GM18873 (cell line): Measurements from ENCODE around the gene PLPPR3.

Experiments used
- ATAC-seq: cut with Tn5 transposase; IDR thresholded peaks from one replicate; pipeline ENCODE4 v1.9.1; 2021; ENCODE audit warnings: mild to moderate bottlenecking, moderate library complexity, moderate number of reproducible peaks; ENCODE audit not compliant: unreplicated experiment, low FRiP score

PLPPR3 gene

DNA sequence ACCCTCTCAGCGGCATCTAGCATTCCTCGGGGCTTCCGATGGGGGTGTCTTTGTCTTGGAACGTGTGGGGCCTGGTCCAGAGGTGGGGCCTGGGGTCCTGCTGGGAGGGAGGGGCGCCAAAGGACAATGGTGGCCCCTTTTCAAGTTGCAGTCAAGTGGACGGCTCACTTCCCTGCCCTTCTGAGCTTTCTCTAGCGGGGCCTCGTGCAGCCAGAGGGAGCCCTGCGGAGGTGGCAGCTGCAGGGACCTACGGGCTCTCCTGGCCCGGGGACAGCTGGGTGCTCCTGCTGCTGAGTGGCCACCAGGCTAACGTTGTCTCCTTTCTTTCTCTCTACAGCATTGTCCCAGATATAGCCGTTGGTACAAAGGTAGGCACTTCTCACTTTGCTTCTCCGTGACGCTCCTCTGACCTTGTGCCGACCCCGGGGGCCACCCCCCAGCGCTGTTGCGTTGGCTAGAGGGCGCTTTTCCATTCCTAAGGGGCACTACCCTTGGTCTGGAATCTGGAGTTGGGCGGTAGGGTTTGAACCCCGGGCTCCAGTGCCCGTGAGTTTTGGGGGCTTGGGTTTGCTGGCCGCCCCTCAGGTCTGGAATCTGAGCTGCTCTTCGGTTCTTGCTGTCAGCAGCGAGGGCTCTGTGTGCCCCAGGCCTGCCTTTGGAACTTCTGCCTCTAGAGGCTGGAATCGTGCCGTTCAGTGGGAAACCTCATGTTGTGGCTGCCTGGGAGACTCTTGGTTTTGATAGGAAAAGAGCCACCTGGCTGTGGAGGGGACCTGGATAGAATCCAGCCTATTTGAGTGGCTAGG, 22.5 kb downstream of the PLPPR3 start:
- ATAC-seq: no peak

DNA sequence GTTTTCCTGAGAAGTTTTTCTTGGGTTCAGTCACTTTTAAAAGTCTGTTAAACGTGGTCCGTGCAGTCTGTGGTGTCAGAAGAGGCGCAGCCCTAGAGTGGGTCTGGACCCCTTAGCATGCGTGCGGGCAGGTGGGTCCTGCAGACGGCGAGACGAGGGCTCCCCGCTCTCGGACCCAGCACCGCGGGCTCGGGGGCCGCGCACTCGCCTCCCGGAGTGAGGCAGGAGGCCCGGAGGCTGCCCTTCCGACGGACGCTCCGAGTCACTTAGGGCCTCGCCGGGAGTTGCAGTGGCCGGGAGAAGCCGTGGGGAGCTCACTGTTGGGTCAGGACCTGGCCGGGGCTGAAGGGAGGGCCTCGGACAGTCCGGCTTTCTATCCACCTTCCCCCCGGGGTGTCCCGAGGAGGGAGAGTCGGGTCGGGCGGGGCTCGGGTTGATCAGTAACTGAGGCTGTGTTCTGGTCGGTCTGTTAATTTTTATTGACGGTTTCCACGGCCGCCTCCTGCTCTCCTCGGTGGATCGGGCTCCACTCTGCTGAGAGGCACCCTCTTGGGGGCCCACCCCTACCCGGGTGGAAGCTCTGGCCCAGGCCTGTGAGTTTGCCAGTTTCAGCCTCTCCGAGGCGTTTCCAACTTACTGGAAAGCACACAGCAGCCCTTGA, 23.2 kb downstream of the PLPPR3 start:
- no peak for ATAC-seq

DNA sequence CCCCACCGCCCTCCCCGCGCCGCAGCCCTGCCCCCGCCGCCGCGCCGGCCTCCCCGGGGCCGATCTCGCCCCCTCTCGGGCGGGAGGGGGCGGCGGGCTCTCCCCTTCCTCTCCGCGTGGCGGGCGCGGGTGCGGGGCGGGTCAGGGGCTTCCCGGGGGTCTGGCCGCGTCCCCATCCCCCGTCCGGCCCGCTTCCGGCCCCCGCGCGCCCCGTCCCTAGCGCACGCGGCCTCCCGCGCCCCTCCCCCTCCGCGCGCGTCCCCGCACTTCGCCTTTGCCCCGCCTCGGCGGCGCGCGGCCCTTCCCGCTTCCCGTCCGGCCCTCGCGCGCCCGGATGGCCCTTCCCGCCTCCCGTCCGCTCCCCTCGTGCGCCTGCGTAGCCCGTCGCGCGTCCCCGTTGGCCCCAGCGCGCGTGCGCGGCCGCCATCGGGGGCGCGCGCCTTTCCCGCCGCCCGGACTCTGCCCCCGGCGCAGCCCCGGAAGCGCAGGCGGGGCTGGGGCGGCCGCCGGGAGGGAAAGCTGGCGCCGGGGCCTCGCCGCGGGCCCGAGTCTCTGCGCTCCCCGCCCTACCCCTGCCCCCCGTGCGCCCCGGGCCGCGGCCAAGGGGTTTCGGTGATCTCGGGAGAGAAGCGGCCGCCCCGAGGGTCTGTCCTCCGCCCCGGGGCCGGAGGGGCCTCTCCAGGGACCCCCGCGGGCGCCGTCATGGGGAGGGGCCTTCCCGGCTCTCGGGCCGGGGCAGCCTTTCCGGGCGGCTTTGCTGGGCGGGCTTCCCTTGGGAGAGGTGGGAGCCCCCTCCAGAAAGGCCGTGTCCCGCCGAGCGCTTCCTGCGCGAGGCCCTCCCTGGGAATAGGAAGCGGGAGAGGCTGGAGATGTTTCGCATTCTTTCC, 24.0 kb downstream of the PLPPR3 start:
- ATAC-seq: peak; percentile 0

DNA sequence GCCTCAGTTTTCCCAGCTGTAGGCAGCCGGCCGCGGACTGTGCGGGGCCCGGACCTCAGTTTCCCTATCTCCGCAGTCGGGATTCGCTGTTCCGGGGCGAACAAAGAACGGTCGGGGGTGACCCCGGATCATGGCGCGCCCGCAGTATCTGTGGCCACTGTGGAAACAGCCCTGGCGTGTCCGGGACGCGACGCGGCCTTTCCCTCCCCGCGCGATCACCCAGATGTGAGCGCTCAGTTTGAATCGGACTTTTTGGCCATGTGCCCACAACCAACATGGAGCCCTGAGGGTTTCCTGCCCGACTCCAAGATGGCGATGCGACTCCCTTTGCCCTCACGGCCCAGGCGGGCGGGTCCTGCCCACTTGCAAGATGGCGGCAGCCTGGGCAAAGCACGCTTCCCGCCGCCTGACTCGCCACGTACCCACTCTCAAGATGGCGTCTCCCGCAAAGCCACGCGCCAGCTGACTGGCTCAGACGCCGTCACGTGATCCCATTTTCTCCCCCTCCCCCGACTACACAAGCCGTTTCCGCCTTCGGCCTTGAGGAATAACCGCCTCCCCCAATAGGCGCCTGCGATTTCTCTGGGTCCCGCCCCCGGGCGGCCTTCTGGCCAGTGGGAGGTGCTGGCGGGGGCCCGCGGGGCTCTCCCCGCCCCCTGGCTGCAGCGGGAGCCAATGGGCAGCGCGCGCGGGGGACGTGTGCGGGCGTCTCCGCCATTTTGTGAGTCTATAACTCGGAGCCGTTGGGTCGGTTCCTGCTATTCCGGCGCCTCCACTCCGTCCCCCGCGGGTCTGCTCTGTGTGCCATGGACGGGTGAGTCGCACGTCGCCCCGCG, 24.8 kb downstream of the PLPPR3 start, which contains the start of gene PTBP1:
TSS of gene PTBP1 (plus strand) at position 761 of the 836 bp plus-strand sequence. CDS start at position 807, 46 bp downstream.
- ATAC-seq: peak; percentile 79

DNA sequence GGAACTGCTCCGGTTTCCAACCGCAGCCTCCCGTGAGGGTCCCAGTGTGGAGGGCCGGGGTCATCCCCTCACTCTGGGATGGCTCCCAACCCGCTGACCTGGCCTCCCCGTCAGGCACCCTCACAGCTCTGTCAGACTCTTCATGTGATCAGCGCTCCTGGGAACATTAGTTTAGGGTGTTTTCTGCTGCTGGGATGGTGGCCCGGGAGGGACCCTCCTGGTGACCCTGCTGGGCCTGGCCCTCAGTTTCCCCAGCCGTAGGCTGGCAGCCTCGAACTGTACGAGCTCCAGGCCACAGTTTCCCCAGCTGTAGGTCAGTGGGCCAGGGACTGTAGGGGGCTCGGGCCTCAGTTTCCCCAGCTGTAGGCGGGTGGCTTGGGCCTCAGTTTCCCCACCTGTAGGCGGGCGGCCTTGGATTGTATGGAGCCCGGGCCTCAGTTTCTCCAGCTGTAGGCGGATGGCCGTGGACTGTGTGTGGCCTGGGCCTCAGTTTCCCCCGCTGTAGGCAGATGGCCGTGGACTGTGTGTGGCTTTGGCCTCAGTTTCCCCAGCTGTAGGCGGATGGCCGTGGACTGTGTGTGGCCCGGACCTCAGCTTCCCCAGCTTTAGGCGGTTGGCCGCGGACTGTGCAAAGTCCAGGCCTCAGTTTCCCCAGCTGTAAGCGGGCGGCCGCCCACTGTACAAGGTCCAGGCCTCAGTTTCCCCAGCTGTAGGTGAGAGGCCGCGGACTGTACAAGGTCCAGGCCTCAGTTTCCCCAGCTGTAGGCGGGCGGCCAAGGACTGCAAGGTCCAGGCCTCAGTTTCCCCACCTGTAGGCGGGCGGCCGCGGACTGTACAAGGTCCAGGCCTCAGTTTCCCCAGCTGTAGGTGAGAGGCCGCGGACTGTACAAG, 25.8 kb downstream of the PLPPR3 start:
- no peak for ATAC-seq

DNA sequence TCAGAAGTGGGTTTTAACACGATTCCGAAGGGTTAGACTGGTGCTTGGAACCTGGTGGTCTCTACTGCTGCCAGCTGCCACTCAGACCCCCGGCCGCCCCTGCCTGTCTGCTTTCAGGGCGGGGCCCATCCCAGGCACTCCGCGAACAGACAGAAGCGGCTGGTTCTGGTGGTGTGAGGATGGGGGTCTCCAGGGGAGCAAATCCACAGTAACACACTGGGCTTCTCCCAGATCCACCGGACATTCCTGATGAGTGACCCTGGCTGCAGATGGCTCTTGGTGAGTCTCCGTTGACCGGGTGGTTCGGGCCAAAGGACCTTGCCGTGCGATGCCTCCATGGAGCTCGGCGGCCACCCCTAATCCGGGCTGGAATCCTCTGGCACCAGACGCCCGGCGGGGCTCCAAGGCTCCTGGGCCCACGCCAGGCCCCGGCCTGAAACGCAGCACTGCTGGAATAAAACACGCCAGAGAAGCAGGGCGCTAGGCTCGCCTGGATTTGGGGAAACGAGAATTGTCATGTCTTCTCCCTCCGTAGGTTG, 26.6 kb downstream of the PLPPR3 start:
- no peak for ATAC-seq

DNA sequence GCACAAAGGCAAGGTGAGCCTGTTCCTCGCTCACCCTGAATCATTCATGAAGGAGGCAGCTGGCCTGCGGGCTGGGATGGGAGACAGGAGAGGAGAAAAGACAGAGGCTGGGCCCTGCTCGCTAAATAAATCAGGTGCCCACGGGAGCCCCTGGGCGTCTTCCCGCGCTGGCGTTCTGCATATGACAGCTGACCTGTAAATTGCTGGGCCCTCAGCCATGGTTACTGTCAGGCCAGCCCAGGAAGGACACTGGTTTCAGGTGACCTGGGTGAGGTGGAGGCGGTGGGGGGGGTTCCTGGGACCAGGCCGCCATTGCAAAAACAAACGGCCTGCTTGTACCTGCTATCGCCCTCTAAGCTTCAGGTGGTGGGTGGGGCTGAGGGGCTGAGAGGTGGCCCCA, 27.9 kb downstream of the PLPPR3 start:
- ATAC-seq: no peak

DNA sequence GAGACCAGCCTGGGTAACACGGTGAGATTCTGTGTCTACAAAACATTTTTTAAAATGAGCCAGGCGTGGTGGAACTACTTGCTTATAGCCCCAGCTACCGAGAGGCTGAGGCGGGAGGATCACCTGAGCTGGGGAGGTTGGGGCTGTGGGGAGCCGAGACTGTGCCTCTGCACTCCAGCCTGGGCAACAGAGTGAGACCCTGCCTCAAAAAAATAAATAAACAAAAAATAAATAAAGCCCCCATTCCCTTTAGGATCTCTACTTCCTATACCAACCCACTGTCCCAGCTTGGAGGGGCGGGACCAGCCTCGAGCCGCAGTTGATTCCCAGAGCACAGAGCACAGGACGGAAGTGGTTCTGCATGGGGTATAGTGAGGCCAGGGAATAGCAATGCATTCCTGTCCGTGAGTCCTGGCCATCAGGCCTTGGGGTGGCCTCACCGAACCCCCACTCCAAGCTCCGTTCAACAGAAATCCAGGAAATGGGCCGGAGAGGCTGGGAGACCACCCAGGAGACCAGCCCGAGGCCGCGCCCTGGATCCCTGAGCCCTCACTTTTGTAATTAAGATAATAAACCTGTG, 29.4 kb downstream of the PLPPR3 start:
- ATAC-seq: no peak

DNA sequence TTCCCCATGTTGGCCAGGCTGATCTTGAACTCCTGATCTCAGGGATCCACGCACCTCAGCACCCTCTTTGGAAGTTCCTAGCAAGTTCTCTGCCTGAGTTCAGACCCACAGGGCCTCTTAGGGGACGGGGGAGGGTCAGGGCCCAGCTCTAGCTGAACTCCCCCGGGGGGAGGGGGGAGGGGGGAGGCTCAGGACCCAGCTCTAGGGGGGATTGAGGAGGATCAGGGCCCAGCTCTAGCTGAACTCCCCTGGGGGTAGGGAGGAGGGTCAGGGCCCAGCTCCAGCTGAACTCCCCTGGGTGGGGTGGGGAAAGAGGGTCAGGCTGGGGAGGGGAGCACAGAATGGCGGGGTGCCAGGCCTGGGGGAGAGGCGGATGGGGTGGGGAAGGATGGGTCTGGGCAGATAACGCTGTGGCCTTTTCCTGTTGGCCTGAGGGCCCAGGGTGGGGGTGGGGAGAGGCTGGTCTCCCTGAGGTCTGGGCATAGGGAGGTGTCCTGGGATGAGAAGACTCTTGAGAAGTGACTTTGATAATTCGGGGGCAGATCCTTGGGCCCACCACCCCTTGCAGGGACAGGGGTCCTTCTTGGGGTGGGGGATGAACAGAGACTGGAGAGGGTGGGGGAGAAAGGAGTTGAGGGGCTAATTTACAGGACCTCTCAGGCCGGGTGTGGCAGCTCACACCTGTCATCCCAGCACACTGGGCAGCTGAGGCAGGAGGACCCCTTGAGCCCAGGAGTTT, 30.0 kb downstream of the PLPPR3 start:
- ATAC-seq: no peak

DNA sequence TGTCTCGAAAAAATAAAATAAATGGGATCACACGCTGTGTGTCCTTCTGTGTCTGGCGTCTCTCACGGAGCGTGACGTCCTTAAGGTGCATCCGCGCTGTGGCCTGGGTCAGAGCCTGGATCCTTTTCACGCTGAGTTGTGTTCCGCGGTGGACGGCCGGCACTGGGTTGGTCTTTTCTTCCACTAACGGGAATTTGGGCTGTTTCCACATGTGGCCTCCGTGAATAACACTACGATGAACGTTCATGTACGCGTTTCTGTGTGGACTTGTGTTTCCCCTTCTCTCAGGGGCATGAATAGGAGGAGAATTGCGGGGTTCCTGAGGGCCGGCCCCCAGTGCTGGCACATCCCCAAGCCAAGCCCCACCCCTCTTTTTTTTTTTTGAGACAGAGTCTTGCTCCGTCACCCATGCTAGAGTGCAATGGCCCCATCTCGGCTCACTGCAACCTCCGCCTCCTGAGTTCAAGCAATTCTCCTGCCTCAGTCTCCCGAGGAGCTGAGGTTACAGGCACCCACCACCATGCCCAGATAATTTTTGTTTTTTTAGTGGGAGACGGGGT, 30.7 kb downstream of the PLPPR3 start:
- ATAC-seq: no peak

DNA sequence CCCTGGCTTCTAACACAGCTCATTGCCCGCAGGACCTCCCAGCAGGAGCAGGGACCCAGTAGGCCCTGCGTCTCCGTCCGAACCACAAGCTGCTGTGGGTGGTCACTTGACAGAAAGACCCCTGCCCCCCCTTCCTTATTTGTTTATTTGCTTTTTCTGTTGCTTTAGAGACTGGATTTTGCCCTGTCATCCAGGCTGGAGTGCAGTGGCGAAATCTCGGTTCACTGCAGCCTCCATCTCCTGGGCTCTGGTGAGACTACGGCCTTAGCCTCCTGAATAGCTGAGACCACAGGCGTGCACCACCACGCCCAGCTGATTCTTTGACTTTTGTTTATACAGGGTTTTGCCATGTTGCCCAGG, 32.1 kb downstream of the PLPPR3 start:
- no peak for ATAC-seq

DNA sequence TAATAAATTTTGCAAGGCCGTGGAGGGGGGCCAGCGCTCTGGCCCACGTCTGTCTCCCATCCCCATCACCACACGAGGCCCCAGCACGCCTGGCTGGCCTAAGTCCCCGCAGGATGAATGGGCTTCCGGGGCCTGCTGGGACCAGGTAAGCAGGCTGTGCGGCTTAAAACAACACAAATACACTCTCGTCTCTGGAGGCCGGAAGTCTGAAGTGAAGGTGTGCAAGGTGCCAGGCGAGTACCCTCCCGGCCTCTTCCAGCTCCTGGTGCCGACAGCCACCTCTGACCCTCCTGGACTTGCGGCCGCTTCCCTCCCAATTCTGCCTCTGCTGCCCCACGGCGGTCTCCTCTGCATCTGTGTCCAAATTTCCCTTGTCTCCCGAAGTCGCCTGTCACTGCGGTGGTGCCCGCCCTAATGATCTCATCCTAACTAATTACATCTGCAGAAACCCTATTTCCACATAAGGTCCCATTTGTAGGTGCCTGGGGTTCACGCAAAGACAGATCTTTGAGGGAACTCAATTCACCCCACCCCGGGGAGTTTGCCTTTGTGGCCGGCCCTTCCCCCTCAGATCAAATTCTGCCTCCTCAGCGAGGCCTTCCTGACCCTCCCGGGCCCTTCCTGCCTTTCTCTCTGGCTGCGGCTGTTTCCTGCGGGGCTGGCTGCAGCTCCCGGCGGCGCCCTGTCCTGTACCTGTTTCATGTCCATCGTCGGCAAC, 32.6 kb downstream of the PLPPR3 start:
- no peak for ATAC-seq

DNA sequence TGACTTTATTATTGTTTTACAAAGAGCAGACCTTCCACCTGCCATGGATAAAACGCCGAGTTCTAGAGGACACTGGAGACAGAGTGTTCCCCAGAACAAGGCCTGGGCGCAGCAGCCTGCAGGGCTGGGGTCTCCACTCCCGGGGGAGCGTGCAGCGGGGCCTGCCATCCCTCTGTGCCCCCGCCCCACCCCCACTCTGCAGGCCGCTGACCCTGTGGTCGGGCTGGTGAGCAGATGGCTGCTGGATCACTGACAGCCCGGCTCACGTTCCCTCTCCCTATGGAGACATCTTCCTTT, 33.1 kb downstream of the PLPPR3 start:
- ATAC-seq: no peak

DNA sequence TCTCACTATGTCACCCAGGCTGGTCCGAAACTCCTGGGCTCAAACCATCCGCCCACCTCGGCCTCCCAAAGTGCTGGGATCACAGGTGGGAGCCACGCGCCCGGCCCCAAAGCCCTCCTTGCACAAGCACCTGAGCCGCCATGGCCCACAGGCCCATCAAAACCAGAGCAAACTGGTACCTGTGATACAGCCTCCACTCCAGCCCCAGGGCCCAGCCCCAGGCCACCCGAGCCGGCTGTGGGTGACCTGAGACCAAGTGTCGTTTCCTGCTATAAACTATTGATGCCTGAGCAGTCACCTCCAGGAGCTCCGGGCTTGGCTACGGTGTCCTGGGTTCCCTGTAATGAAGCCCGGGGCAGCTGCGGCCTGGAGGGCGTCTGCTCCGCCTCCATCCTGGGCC, 34.2 kb downstream of the PLPPR3 start:
- ATAC-seq: no peak

DNA sequence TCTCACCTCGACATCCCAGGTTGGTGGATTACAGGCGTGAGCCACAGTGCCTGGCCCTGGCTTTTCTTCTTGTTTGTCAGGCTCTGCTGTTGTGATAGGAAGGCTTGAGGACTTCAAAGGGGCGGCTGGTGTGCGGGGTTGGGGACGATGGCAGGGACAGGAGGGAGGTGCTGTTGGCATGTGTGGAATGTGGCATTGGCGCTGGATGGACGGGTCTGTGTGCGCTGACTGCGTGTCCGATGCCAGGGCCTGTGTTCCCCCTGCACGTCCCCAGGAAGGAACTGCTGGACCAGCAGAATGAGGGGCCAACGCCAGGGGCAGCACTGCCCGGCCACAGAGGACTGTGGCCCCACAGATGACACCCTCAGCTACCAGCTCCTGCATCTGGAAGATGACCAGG, 37.2 kb downstream of the PLPPR3 start:
- no peak for ATAC-seq

DNA sequence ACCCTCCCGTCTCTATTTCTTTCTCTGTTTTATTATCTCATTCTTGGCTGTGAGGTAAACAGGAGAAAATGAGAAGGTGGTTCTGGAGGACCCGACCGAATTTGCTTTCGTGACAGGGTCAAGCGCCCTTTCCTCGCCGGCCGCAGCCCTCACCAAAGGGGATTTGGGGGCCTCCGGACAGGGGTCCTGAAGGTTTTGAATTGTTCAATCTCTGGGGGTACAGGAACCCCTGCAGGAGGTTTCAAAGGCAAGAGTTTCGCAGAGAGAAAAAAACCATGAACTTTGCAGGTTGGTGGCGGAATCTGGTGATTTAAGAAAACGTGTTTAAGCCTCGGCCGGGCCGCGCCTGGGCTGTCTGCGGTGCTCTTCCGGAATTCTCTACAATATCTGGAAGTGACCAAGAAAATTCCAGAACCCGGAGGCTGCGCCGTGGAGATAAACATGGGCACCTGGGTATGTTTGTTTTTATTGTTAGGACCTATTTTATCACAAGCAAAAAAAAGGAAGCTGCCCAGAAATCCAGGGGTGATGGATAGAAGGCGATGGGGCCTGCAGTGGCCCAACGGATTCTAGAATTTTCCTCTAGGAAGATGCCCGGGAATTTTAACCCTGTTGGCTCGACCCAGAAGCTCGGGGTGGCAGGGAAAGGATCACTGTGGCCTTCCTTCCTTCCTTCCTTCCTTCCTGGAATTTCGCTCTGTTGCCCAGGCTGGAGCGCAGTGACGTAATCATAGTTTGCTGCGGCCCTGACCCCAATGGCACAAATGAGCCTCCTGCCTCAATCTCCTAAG, 38.7 kb downstream of the PLPPR3 start:
- ATAC-seq: no peak
